Activated CD4-positive, CD25-positive, alpha-beta regulatory T cell treated with anti-CD3 and anti-CD28 coated beads, Interleukin-2, amount 50 U/mL, for 16 hours (primary cell): ENCODE data around the gene P2RY8.
"Not testable (repeated sequence)": the region's sequence is repeated elsewhere in the genome, so short reads cannot be mapped to it uniquely, and the experiment has no call there.

ENCODE experiments used
- DNase-seq: peaks from one replicate; pipeline ENCODE4 v3.0.0-alpha.2; 2020; ENCODE audit warnings: low read depth, low spot score

Gene P2RY8

GRCh38 chrX:1537031-1537715 is at the start of gene P2RY8:
P2RY8 (minus strand) TSS chrX:1537185; CDS start chrX:1466558, 70,627 bp downstream.
- DNase-seq, result peak; percentile 57

DNA sequence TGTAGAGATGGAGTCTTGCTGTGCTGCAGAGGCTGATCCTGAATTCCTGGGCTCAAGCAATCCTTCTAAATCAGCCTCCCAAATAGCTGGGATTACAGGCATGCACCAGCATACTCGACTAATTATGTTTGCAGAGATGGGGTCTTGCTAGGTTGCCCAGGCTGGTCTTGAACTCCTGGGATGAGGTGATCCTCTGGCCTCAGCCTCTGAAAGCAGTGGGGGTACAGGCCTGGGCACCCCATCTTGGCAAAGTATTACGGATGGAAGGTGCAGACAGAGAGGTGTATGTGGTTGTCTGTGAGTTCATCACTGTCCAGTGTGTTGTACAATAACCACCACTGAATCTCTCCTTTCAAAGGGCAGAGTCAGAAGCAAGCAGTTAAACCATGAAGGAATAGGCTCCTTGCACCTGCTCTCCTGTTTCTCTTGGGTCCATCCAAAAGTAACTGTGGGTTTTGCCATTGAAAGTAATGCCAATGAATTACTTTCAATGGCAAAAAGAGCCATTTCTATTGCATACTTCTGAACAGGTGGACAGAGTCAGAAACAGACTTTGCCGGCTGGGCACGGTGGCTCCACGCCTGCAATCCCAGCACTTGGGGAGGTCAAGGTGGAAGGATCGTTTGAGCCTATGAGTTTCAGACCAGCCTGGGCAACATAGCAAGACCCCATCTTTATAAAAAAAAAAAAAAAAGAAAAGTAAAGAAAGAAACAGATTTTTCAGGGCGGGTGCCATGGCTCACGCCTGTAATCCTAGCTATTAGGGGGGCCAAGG is 47.4 kb upstream of the P2RY8 start:
- no peak for DNase-seq

- peak; percentile 37 for DNase-seq
These were observed 45.9 kb upstream of the P2RY8 start for GRCh38 chrX:1582686-1583437.

- DNase-seq, result peak; percentile 40
These were observed 44.1 kb upstream of the P2RY8 start for GRCh38 chrX:1581132-1581531.

DNA sequence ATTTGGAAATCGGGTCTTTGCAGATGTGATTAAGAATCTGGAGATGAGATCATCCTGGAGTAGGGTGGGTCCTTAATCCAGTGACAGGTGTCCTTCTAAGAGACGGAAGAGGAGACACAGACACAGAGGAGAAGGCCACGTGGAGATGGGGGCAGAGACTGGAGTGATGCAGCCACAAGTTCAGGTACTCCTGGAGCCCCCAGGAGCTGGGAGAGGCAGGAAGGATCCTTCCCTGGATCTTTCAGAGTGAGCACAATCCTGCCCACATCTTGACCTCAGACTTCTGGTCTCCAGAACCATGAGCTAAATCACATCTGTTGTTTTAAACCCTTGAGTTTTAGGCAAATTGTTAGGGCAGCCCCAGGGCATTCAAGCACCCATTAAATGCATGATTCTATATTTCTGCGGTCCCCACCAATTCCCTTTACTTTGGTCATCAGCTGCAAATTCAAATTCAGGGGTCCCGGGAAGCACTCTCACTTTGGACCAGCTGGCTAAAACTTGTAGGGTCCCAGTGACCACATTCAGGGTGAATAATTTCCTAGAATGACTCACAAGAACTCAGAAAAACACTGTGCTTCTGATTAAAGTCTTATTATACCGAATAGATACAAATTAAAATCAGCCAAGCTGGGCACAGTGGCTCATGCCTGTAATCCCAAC is 41.7 kb upstream of the P2RY8 start:
- no peak for DNase-seq

GRCh38 chrX:1577845-1578244 is 40.9 kb upstream of the P2RY8 start:
- no peak for DNase-seq

DNA sequence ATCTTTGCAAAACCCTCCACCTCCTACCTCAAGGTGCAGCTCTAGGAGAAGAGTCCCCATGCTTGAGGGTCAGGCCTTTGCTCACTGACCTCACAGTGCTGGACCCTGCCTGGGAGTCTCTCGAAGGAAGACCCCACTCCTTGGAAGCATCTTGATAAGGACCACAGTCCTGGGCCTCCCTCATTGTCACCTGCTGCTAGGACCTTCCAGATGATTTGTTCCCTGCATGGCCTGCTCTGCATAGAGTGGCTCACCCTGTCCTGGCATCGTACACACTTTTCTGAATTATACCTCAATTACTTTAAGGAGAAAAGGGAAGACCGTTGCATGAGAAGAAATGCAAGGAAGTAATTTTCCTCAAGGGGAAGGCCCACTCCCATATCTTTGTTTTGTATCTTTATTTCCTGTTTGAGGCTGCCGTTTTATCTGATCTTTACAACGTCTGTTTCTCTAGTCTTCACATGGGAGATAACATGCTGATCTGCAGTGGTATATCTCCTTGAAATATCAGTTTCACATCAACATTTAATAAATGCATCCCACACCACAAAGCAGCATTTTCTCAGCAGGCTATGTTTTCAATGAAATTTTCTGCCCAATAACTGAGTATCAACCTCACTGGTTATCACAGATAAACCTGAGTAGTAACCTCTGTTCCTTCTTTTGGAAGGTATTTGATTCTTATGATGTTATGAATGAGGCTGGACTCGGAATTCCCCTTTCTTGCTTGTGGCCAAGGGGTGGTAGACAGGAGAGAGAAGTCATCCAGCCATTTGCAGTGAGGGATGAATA is 39.4 kb upstream of the P2RY8 start:
- DNase-seq, result no peak

DNA sequence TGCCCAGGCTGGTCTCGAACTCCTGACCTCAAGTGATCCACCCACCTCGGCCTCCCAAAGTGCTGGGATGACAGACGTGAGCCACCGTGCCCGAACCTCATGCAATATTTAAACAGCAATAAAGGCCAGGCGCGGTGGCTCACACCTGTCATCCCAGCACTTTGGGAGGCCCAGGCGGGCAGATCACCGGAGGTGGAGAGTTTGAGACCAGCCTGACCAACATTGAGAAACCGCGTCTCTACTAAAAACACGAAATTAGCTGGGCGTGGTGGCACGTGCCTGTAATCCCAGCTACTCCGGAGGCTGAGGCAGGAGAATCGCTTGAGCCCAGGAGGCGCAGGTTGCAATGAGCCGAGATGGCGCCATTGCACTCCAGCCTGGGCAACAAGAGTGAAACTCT is 37.2 kb upstream of the P2RY8 start:
- not testable (repeated sequence) for DNase-seq

GRCh38 chrX:1564750-1565683 is 28.0 kb upstream of the P2RY8 start:
- DNase-seq, result no peak

DNA sequence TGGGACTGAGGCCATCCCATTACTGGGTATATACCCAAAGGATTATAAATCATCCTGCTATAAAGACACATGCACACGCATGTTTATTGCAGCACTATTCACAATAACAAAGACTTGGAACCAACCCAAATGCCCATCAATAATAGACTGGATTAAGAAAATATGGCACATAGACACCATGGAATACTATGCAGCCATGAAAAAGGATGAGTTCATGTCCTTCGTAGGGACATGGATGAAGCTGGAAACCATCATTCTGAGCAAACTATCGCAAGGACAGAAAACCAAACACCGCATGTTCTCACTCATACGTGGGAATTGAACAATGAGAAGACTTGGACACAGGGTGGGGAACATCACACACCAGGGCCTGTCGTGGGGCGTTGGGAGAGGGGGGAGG is 27.1 kb upstream of the P2RY8 start:
- not testable (repeated sequence) for DNase-seq

DNA sequence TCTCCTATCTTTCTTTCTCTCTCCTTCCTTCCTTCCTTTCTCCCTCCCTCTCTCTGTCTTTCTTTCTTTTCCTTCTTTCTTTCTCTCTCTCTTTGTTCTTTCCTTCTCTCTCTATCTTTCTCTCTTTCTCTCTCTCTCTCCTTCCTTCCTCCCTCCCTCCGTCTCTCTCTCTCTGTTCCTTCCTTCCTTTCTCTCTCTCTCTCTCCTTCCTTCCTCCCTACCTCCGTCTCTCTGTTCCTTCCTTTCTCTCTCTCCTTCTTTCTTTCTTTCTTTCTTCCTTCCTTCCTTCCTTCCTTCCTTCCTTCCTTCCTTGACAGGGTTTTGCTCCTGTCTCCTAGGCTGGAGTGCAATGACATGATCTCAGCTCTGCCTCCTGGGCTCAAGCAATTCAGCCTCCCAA is 24.2 kb upstream of the P2RY8 start:
- no peak for DNase-seq

DNA sequence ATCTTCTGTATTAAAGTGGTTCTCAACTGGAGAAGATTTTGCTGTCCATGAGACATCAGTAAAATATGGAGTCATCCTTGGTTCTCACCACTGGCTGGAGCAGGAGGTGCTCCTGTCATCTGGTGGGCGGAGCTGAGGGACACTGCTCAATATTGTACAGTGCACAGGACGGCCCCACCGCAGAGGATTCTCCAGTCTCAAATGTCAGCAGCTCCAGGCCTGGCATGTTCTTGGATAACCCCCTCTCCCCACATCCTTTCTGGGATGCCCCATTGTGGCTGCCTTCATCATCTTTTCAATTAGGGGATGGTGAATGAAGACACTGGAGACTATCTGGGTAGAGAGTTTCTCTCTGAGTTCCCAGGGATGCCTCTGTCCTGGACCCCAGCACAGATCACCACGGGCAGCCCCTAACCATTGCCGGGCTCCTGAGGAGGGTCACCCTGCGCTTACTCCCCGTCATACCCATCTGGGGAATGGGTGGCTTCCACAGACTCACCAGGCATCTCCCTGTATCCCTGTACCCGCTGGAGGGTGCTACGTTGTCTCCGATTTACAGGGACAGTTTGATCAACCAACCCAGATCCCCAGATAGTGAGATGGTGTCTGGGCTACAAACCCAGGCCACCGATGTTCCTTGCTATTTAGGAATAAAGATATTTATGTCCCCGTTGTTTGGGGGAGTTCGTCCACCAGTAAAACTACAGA is 21.9 kb upstream of the P2RY8 start:
- no peak for DNase-seq

- not testable (repeated sequence) for DNase-seq
These were observed 20.5 kb upstream of the P2RY8 start for GRCh38 chrX:1557442-1557841.

- no peak for DNase-seq
These were observed 18.4 kb upstream of the P2RY8 start for GRCh38 chrX:1555370-1555769.

GRCh38 chrX:1554469-1555210 is 17.7 kb upstream of the P2RY8 start:
- DNase-seq, result no peak

- no peak for DNase-seq
These were observed 15.1 kb upstream of the P2RY8 start for GRCh38 chrX:1551959-1552546.

- DNase-seq, result no peak
These were observed 9.8 kb upstream of the P2RY8 start for GRCh38 chrX:1546691-1547251.
